AG04450 (cell line): ENCODE measurements around the gene WDFY4. TPM values are rescaled to one million over a fixed set of nuclear protein-coding genes. Genes with fewer than 3 reads are reported as not detected.

Experiments
- CTCF ChIA-PET: fragments of 300-600, 350-600 bp; formaldehyde crosslinking; extraction: SDS; loops from one replicate; lab custom pipeline; 2022; ENCODE audit warnings: antibody characterized with exemption, inconsistent platforms; lab: Charles Lee
- POLR2A ChIA-PET: fragments of 350-600 bp; formaldehyde crosslinking; extraction: SDS; loops from one replicate; lab custom pipeline; 2021; ENCODE audit warnings: antibody characterized with exemption, inconsistent platforms; lab: Yijun Ruan, JAX
- DNase-seq: peaks from one replicate; pipeline ENCODE4 v3.0.0-alpha.2; 2011; ENCODE audit warnings: low read depth, low spot score
- H3K27ac ChIP-seq: one replicate; pipeline ENCODE4 v1.5.1; 2012; ENCODE audit warnings: low read depth, low read length, control low read depth
- H3K27me3 ChIP-seq: one replicate; pipeline ENCODE4 v1.6.0; 2012; ENCODE audit warnings: low read length; ENCODE audit not compliant: control insufficient read depth, insufficient read depth
- H3K4me3 ChIP-seq: 2 replicates; pipeline ENCODE4 v1.5.1; 2011; ENCODE audit warnings: mild to moderate bottlenecking, low read depth, low read length, control low read depth
- H3K9me3 ChIP-seq: 2 replicates; pipeline ENCODE4 v1.5.1; 2012; ENCODE audit warnings: low read length; ENCODE audit not compliant: control insufficient read depth, insufficient read depth
- polyA plus RNA-seq: library from polyadenylated mRNA; depleted of rRNA; stranded (reverse); fragments of >200 nt; gene quantifications from 2 replicates; pipeline ENCODE4 v1.2.3, GENCODE V29; 2011
- TF ChIP-seq, protein P1 (sequence below): IDR thresholded peaks from 2 replicates; pipeline ENCODE4 v1.5.1; 2011; ENCODE audit warnings: low read depth, low read length, control low read depth, inconsistent platforms

WDFY4 gene
- polyA plus RNA-seq, 1 experiment: not detected

DNA sequence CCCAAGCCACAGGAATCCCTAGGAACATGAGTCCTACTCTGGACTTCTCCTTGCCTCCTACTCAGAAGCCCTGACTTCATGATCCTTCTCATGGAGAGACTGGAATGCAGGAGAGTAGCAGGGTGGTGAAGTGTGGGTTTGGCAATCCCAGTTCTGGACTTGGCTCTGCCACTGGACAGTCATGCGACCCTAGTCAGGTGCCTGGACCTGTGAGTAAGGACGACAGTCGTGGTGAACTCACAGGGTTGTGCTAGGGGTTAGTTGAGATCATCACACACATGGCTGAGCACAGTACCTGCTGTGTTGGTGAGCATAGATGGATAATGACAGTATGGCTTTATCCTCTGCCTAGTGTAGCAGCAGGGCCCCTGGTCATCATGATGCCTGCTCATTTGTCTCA lies 137.0 kb downstream of the WDFY4 start:
- no peak for DNase-seq

GRCh38 chr10:48833674-48834073 lies 149.0 kb downstream of the WDFY4 start:
- Histone ChIP-seq H3K4me3 (no peak overlapping the region), H3K27ac (no peak overlapping the region), H3K9me3 (no peaks in the 10 kb centered on the region), H3K27me3 (peaks cover 9% of the 10 kb centered on the region)
- TF ChIP-seq, protein P1, sequence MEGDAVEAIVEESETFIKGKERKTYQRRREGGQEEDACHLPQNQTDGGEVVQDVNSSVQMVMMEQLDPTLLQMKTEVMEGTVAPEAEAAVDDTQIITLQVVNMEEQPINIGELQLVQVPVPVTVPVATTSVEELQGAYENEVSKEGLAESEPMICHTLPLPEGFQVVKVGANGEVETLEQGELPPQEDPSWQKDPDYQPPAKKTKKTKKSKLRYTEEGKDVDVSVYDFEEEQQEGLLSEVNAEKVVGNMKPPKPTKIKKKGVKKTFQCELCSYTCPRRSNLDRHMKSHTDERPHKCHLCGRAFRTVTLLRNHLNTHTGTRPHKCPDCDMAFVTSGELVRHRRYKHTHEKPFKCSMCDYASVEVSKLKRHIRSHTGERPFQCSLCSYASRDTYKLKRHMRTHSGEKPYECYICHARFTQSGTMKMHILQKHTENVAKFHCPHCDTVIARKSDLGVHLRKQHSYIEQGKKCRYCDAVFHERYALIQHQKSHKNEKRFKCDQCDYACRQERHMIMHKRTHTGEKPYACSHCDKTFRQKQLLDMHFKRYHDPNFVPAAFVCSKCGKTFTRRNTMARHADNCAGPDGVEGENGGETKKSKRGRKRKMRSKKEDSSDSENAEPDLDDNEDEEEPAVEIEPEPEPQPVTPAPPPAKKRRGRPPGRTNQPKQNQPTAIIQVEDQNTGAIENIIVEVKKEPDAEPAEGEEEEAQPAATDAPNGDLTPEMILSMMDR: no peak
- no peak for DNase-seq
- POLR2A ChIA-PET: no interaction called here
- CTCF ChIA-PET: no interaction called here

More for the DNA sequence above, 137.0 kb downstream of the WDFY4 start:
- Histone ChIP-seq H3K9me3 (no peaks in the 10 kb centered on the region), H3K27ac (no peak overlapping the region), H3K4me3 (no peak overlapping the region), H3K27me3 (no peaks in the 10 kb centered on the region)
- CTCF ChIA-PET: no interaction called here
- POLR2A ChIA-PET: no interaction called here
- TF ChIP-seq, protein P1: no peak

GRCh38 chr10:48834189-48834965 lies 149.7 kb downstream of the WDFY4 start:
- ChIA-PET POLR2A (no interaction called here), CTCF (no interaction called here)
- Histone ChIP-seq H3K9me3 (no peaks in the 10 kb centered on the region), H3K27me3 (peaks cover 12% of the 10 kb centered on the region), H3K4me3 (no peak overlapping the region), H3K27ac (no peak overlapping the region)
- TF ChIP-seq, protein P1: no peak
- no peak for DNase-seq

DNA sequence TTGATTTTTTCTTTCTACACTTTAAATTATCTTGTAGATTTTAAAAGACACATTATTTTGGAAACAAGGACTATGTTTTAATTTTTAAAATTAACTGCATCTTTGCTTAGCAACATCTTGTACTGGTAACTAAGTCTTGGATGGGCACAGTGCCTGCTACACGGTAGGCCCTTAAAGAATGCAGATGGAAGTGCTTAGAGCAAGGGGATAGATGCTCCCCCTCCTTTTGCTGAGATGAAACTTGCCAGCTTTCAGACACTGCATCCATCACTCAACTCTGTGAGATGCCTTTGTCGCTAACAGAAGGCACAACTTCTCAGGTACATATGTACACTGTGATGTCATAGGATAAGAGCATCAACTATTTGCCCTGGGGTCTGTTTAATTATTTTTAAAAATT lies 151.1 kb downstream of the WDFY4 start:
- no peak for DNase-seq
- ChIA-PET CTCF (no interaction called here), POLR2A (no interaction called here)
- TF ChIP-seq, protein P1: no peak
- Histone ChIP-seq H3K4me3 (no peak overlapping the region), H3K27ac (no peak overlapping the region), H3K9me3 (no peaks in the 10 kb centered on the region), H3K27me3 (peaks cover 13% of the 10 kb centered on the region)

- H3K27me3 ChIP-seq: peaks cover 15% of the 10 kb centered on the region
- POLR2A ChIA-PET: no interaction called here
- no peak overlapping the region for H3K27ac ChIP-seq
- H3K9me3 ChIP-seq: no peaks in the 10 kb centered on the region
- no peak for DNase-seq
- no peak overlapping the region for H3K4me3 ChIP-seq
- CTCF ChIA-PET: no interaction called here
- TF ChIP-seq, protein P1: no peak
These were observed 151.9 kb downstream of the WDFY4 start for GRCh38 chr10:48836605-48837004.
